ENCODE results near the gene PCDHA4. TPM values are rescaled to one million over a fixed set of nuclear protein-coding genes. Genes with fewer than 3 reads are reported as not detected.
"Not testable (repeated sequence)": the region's sequence is repeated elsewhere in the genome, so short reads cannot be mapped to it uniquely, and the experiment has no call there.

Gene PCDHA4
- total RNA-seq, 1 donor from 2014 or later, result 8.0 TPM

GRCh38 chr5:140821375-140822280, 14.8 kb downstream of the PCDHA4 start, which contains the start of gene PCDHA5:
Gene PCDHA5, plus strand, starts transcription at chr5:140821613.
- DNase-seq (ENCODE audit: low spot score), result no peak

DNA sequence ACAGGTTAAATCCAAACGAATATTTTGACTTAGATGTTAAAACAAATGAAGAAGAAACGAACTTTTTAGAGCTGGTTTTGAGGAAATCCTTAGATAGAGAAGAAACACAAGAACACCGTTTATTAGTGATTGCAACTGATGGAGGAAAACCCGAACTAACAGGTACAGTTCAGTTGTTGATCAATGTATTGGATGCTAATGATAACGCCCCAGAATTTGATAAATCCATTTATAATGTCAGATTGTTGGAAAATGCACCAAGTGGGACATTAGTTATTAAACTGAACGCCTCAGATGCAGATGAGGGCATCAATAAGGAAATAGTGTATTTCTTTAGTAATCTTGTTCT, 15.4 kb downstream of the PCDHA4 start:
- DNase-seq (ENCODE audit: low spot score), result no peak

- DNase-seq (ENCODE audit: low spot score), result not testable (repeated sequence)
These were observed 16.1 kb downstream of the PCDHA4 start for GRCh38 chr5:140822969-140823368.

DNA sequence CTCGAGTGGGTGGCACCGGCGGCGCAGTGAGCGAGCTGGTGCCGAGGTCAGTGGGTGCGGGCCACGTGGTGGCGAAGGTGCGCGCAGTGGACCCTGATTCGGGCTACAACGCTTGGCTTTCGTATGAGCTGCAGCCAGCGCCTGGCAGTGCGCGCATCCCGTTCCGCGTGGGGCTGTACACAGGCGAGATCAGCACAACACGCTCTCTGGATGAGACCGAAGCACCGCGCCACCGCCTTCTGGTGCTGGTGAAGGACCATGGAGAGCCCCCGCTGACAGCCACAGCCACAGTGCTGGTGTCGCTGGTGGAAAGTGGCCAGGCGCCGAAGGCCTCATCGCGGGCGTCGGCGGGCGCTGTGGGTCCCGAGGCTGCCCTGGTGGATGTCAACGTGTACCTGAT, 16.6 kb downstream of the PCDHA4 start:
- DNase-seq (ENCODE audit: low spot score), result no peak

- no peak for DNase-seq (ENCODE audit: low spot score)
These were observed 21.0 kb downstream of the PCDHA4 start, which contains the start of gene PCDHA6 for GRCh38 chr5:140827704-140828361. Gene PCDHA6, plus strand, starts transcription at chr5:140827960. Its CDS starts 132 bp downstream, at chr5:140828092.

- no peak for DNase-seq (ENCODE audit: low spot score)
These were observed 21.5 kb downstream of the PCDHA4 start for GRCh38 chr5:140828362-140828737.

GRCh38 chr5:140829511-140830501, 22.9 kb downstream of the PCDHA4 start:
- DNase-seq (ENCODE audit: low spot score), result not testable (repeated sequence)

GRCh38 chr5:140833993-140834392, 27.1 kb downstream of the PCDHA4 start, which contains the start of gene PCDHA7:
Gene PCDHA7, plus strand, starts transcription at chr5:140834269. Its CDS starts 115 bp downstream, at chr5:140834384.
- DNase-seq (ENCODE audit: low spot score), result no peak

- DNase-seq (ENCODE audit: low spot score), result not testable (repeated sequence)
These were observed 27.7 kb downstream of the PCDHA4 start for GRCh38 chr5:140834439-140835008.

- no peak for DNase-seq (ENCODE audit: low spot score)
These were observed 29.0 kb downstream of the PCDHA4 start for GRCh38 chr5:140835622-140836510.

DNA sequence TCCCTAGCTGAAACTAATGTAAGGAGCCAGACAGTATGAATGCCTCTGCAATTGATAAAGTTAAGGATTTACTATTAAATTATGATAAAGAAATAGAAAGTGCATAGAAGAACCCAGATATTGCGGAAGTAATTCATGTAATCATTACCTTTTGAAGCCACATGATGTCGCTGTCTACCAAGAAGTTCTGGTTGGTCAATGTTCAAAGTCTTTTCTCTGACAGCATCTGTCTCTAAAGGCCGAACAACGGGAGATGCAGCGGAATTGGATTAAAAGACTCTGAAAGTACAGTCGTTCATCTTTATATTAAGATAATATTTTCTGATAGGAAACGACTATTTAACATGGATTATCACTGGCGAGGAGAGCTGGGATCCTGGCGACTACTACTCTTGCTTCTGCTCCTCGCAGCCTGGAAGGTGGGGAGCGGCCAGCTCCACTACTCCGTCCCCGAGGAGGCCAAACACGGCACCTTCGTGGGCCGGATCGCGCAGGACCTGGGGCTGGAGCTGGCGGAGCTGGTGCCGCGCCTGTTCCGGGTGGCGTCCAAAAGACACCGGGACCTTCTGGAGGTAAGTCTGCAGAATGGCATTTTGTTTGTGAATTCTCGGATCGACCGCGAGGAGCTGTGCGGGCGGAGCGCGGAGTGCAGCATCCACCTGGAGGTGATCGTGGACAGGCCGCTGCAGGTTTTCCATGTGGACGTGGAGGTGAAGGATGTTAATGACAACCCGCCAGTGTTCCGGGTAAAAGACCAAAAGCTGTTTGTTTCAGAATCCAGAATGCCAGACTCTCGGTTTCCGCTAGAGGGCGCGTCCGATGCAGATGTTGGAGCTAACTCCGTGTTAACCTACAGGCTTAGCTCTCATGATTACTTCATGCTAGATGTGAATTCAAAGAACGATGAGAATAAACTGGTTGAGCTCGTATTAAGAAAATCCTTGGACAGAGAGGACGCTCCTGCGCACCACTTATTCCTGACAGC, 34.4 kb downstream of the PCDHA4 start, which contains the start of gene PCDHA8:
Gene PCDHA8 (plus strand): TSS at position 210 of the 985 bp plus-strand sequence. CDS start 135 bp downstream, at position 345.
- no peak for DNase-seq (ENCODE audit: low spot score)

DNA sequence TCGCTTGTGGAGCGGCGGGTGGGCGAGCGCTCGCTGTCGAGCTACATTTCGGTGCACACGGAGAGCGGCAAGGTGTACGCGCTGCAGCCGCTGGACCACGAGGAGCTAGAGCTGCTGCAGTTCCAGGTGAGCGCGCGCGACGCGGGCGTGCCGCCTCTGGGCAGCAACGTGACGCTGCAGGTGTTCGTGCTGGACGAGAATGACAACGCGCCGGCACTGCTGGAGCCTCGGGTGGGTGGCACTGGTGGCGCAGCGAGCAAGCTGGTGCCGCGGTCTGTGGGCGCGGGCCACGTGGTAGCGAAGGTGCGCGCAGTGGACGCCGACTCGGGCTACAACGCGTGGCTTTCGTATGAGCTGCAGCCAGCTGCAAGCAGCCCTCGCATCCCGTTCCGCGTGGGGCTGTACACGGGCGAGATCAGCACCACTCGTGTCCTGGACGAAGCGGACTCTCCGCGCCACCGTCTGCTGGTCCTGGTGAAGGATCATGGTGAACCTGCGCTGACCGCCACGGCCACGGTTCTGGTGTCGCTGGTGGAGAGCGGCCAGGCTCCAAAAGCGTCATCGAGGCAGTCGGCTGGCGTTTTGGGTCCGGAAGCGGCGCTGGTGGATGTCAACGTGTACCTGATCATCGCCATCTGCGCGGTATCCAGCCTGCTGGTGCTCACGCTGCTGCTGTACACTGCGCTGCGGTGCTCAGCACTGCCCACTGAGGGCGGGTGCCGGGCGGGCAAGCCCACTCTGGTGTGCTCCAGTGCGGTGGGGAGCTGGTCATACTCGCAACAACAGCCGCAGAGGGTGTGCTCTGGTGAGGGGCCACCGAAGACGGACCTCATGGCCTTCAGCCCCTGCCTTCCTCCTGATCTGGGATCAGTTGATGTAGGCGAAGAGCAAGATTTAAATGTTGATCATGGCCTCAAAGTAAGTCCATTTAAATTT, 36.2 kb downstream of the PCDHA4 start:
- no peak for DNase-seq (ENCODE audit: low spot score)

- DNase-seq (ENCODE audit: low spot score), result not testable (repeated sequence)
These were observed 41.6 kb downstream of the PCDHA4 start, which contains the start of gene PCDHA9 for GRCh38 chr5:140848139-140849102. Gene PCDHA9, plus strand, starts transcription at chr5:140848382. Its CDS starts 114 bp downstream, at chr5:140848496.

- not testable (repeated sequence) for DNase-seq (ENCODE audit: low spot score)
These were observed 43.2 kb downstream of the PCDHA4 start for GRCh38 chr5:140849831-140850634.
